Keratinocyte (primary cell): ENCODE measurements around the gene INCA1. TPM values are rescaled to one million over a fixed set of nuclear protein-coding genes. Genes with fewer than 3 reads are reported as not detected.

Source experiments
- DNase-seq: peaks from one replicate; pipeline ENCODE4 v3.0.0-alpha.2; 2011; ENCODE audit warnings: low read depth, missing footprints, low spot score
- FAIRE-seq: peaks from 2 replicates; lab custom pipeline; 2011; peaks lifted over from hg19 to GRCh38; lab: Jason Lieb, UNC
- H2AFZ ChIP-seq: 2 replicates; pipeline ENCODE4 v1.6.0; 2012; ENCODE audit warnings: low read length, control low read depth, inconsistent platforms; ENCODE audit not compliant: control insufficient read depth
- H3K27ac ChIP-seq: 2 replicates; pipeline ENCODE4 v1.5.1; 2011; ENCODE audit warnings: low read length; ENCODE audit not compliant: control insufficient read depth, insufficient read depth
- H3K27me3 ChIP-seq: 3 replicates; pipeline ENCODE4 v1.6.0; 2011; ENCODE audit warnings: low read length; ENCODE audit not compliant: control insufficient read depth, insufficient read depth; ENCODE audit errors: extremely low read depth
- H3K36me3 ChIP-seq, 2 experiments: 2 replicates in 1 of 2; 3 replicates in 1 of 2; pipeline ENCODE4 v1.5.1; 2011; ENCODE audit warnings: low read length in 2 of 2, mild to moderate bottlenecking in 1 of 2; ENCODE audit not compliant: control insufficient read depth in 2 of 2, insufficient read depth in 2 of 2; ENCODE audit errors: extremely low read depth in 1 of 2
- H3K4me1 ChIP-seq: 3 replicates; pipeline ENCODE4 v1.5.1; 2011; ENCODE audit warnings: low read length; ENCODE audit not compliant: control insufficient read depth, insufficient read depth; ENCODE audit errors: extremely low read depth
- H3K4me2 ChIP-seq: 3 replicates; pipeline ENCODE4 v1.6.0; 2011; ENCODE audit warnings: low read depth, low read length; ENCODE audit not compliant: control insufficient read depth, insufficient read depth; ENCODE audit errors: extremely low read depth
- H3K4me3 ChIP-seq, 3 experiments: fragments of 200-600 bp in 1 of 3; sonication (generic) in 1 of 3; 2 replicates in 2 of 3; 3 replicates in 1 of 3; pipeline ENCODE4 v1.5.1; 2011 to 2016; ENCODE audit warnings: low read length in 3 of 3, mild to moderate bottlenecking in 3 of 3, control low read depth in 2 of 3, inconsistent platforms in 1 of 3, low read depth in 1 of 3, mixed read lengths in 1 of 3, mixed run types in 1 of 3, moderate library complexity in 1 of 3; ENCODE audit not compliant: control insufficient read depth in 2 of 3, insufficient read depth in 2 of 3; ENCODE audit errors: extremely low read depth in 1 of 3
- H3K79me2 ChIP-seq: 2 replicates; pipeline ENCODE4 v1.6.0; 2012; ENCODE audit warnings: low read length; ENCODE audit not compliant: control insufficient read depth, insufficient read depth
- H3K9ac ChIP-seq: 3 replicates; pipeline ENCODE4 v1.6.0; 2011; ENCODE audit warnings: low read length; ENCODE audit not compliant: control insufficient read depth, insufficient read depth; ENCODE audit errors: extremely low read depth
- H3K9me1 ChIP-seq: 3 replicates; pipeline ENCODE4 v1.6.0; 2011; ENCODE audit warnings: low read length; ENCODE audit not compliant: control insufficient read depth, insufficient read depth; ENCODE audit errors: extremely low read depth
- H3K9me3 ChIP-seq: 2 replicates; pipeline ENCODE4 v1.5.1; 2012; ENCODE audit warnings: low read depth, low read length; ENCODE audit not compliant: control insufficient read depth
- H4K20me1 ChIP-seq: 3 replicates; pipeline ENCODE4 v1.6.0; 2011; ENCODE audit warnings: low read length; ENCODE audit not compliant: control insufficient read depth, insufficient read depth; ENCODE audit errors: extremely low read depth
- EZH2 ChIP-seq: IDR thresholded peaks from one replicate; pipeline ENCODE4 v1.6.1; 2012; ENCODE audit warnings: inconsistent platforms, mild to moderate bottlenecking, low read length, moderate library complexity
- dilution Hi-C: fragments of 300-500 bp; cut with MboI; formaldehyde crosslinking; loops from one replicate; pipeline ENCODE4 v1.7.0; 2020; ENCODE audit warnings: low sequenced_read_pairs; ENCODE audit not compliant: extremely low pct_ligation_motif_present
- polyA plus RNA-seq, 5 experiments: library from polyadenylated mRNA; depleted of rRNA in 3 of 5; stranded (reverse) in 3 of 5; stranded (forward) in 1 of 5; unstranded in 1 of 5; fragments of >200 nt; gene quantifications; 1 replicate in 1 of 5; 2 replicates in 3 of 5; 3 replicates in 1 of 5; pipeline versions ENCODE4 v1.2.1 to v1.2.3, GENCODE V29; 2011 to 2012; ENCODE audit warnings: missing spikeins in 2 of 5, low read depth in 1 of 5, low replicate concordance in 1 of 5
- TF ChIP-seq, protein P1 (sequence below), 3 experiments: IDR thresholded peaks in 1 of 3; conservative IDR thresholded peaks in 1 of 3; optimal IDR thresholded peaks in 1 of 3; 2 replicates in 2 of 3; 3 replicates in 1 of 3; pipeline versions ENCODE3 to v1.5.1; 2011; ENCODE audit warnings: low read length in 3 of 3, mild to moderate bottlenecking in 3 of 3, moderate library complexity in 2 of 3, control low read depth in 1 of 3, inconsistent platforms in 1 of 3; ENCODE audit not compliant: insufficient read depth in 2 of 3; ENCODE audit errors: extremely low read depth in 1 of 3

Gene INCA1
- polyA plus RNA-seq, 1 donor (not counting 4 experiments of a cell fraction or from before 2014, with no cell fraction given): 0.21 TPM

- Histone ChIP-seq H3K4me1 (peaks cover 9% of the 10 kb centered on the region), H3K79me2 (peaks cover 14% of the 10 kb centered on the region), H3K9me1 (no peaks in the 10 kb centered on the region), H3K9me3 (no peaks in the 10 kb centered on the region), H3K36me3 (peaks cover 11 to 29% of the 10 kb centered on the region in 2 experiments), H3K27me3 (no peaks in the 10 kb centered on the region), H3K4me2 (peak overlapping the region; percentile 69), H3K4me3 (peak overlapping the region; percentile 75 to 91 (median 82)), H4K20me1 (no peaks in the 10 kb centered on the region), H3K9ac (peak overlapping the region; percentile 77), H3K27ac (peak overlapping the region; percentile 58), H2AFZ (peak overlapping the region; percentile 82)
- FAIRE-seq (peak; percentile 63), DNase-seq (no peak)
- dilution Hi-C loops: no loop called here
- no peak for TF ChIP-seq EZH2
- TF ChIP-seq, protein P1, sequence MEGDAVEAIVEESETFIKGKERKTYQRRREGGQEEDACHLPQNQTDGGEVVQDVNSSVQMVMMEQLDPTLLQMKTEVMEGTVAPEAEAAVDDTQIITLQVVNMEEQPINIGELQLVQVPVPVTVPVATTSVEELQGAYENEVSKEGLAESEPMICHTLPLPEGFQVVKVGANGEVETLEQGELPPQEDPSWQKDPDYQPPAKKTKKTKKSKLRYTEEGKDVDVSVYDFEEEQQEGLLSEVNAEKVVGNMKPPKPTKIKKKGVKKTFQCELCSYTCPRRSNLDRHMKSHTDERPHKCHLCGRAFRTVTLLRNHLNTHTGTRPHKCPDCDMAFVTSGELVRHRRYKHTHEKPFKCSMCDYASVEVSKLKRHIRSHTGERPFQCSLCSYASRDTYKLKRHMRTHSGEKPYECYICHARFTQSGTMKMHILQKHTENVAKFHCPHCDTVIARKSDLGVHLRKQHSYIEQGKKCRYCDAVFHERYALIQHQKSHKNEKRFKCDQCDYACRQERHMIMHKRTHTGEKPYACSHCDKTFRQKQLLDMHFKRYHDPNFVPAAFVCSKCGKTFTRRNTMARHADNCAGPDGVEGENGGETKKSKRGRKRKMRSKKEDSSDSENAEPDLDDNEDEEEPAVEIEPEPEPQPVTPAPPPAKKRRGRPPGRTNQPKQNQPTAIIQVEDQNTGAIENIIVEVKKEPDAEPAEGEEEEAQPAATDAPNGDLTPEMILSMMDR (optimal IDR thresholded peaks at IDR 0.05 in 1 of 3, IDR thresholded peaks at IDR 0.05 in 1 of 3, conservative IDR thresholded peaks at IDR 0.05 in 1 of 3; ENCODE audit: extremely low read depth in 1 of 3, insufficient read depth in 2 of 3, low read length in 3 of 3): no peak
Observed at GRCh38 chr17:4986403-4986802, 10.9 kb downstream of the INCA1 start.

DNA sequence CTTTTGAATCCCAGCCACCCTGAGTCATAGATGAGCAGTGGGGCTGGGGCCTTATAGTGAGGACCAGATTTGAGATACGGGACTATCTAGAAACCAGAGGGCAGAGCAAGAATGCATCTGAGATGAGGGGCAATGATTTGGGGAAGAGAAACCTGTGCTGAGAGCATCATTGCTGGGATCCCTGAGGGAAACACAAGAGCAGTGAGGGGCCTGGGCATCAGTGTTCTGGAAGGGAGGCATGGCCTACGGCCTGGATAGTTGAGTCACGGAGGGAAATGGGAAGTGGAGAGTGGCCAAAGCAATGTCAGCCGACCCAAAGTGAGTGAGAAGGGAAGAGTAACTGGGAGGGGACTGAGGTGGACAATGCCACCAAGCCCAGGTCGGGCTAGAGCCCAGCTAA, 15.0 kb downstream of the INCA1 start:
- no peak for DNase-seq
- H3K36me3 ChIP-seq: peaks cover 43 to 45% of the 10 kb centered on the region in 2 experiments
- H3K4me1 ChIP-seq: peaks cover 5% of the 10 kb centered on the region
- no peak overlapping the region for H2AFZ ChIP-seq
- TF ChIP-seq, protein P1 (optimal IDR thresholded peaks at IDR 0.05 in 1 of 3, IDR thresholded peaks at IDR 0.05 in 1 of 3, conservative IDR thresholded peaks at IDR 0.05 in 1 of 3; ENCODE audit: extremely low read depth in 1 of 3, insufficient read depth in 2 of 3, low read length in 3 of 3): no peak
- TF ChIP-seq EZH2: no peak
- no peaks in the 10 kb centered on the region for H3K9me3 ChIP-seq
- no peak overlapping the region for H3K27ac ChIP-seq
- H3K9ac ChIP-seq: no peak overlapping the region
- H4K20me1 ChIP-seq: no peaks in the 10 kb centered on the region
- no peak for FAIRE-seq
- dilution Hi-C loops: no loop called here
- H3K4me2 ChIP-seq: no peak overlapping the region
- H3K9me1 ChIP-seq: no peaks in the 10 kb centered on the region
- H3K27me3 ChIP-seq: no peaks in the 10 kb centered on the region
- peaks cover 14% of the 10 kb centered on the region for H3K79me2 ChIP-seq
- H3K4me3 ChIP-seq: no peak overlapping the region
